ENCODE results near the gene VWF. TPM values are rescaled to one million over a fixed set of nuclear protein-coding genes. Genes with fewer than 3 reads are reported as not detected.

The VWF gene
- total and polyA plus RNA-seq, 2 of the 4 experiments (the other 2 are of a cell fraction): under 0.01 to 0.09 TPM

DNA sequence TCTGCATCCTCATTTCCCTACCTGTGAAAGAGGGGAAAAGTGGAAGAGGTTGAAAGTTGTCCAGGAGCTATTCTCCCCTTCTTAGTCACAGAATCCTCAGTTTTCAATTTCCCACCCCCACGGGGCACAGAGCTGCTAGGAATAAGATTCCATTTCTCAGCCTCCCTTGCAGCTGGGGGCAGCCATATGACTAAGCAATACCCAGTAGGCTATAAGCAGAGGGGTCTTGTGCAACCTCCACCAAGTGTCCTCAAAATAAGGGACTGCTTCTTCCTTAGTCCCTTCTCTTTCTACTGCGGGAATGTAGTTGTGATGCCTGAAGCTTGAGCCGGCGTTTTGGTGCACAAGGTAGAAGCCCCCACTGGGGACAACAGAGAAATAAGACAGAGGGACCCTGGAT lies 40.9 kb downstream of the VWF start:
- Histone ChIP-seq H3K56ac (ENCODE audit: extremely low read depth, insufficient read depth, low read length) (no peak overlapping the region), H3K4me1 (ENCODE audit: control insufficient read depth, insufficient read depth, low read length) (peaks cover 14% of the 10 kb centered on the region), H2BK120ac (ENCODE audit: low read depth, low read length) (peak overlapping the region; percentile 90), H3K18ac (ENCODE audit: low read depth, low read length) (no peak overlapping the region), H4K5ac (ENCODE audit: low read depth, low read length) (no peak overlapping the region), H3K9ac (ENCODE audit: low read depth, low read length) (no peak overlapping the region), H3K4me3 (ENCODE audit: insufficient read depth, low read depth, low read length) (no peak overlapping the region), H2AK5ac (ENCODE audit: low read depth, low read length) (peak overlapping the region; percentile 12; the same call in 1 of the 2 replicates), H2AFZ (replicated peaks; ENCODE audit: low read length, poor library complexity) (no peak overlapping the region), H3K9me3 (ENCODE audit: control insufficient read depth, insufficient read depth, low read length) (no peaks in the 10 kb centered on the region), H2BK15ac (ENCODE audit: low read depth, low read length) (no peak overlapping the region), H2AK9ac (replicated peaks; ENCODE audit: low read depth, low read length, poor library complexity) (no peak overlapping the region), H4K8ac (ENCODE audit: low read depth in 2 of 2, low read length in 2 of 2) (0 out of 4 replicates have a peak overlapping the region, but pooled peaks of 1 of the 2 experiments have one; percentile 2), H3K14ac (replicated peaks; ENCODE audit: low read depth, low read length) (peak overlapping the region; percentile 86; the same call in 1 of the 2 replicates), H3K9me1 (ENCODE audit: insufficient read depth, low read length) (peaks cover 24% of the 10 kb centered on the region), H2BK20ac (ENCODE audit: low read depth, low read length) (peak overlapping the region; percentile 90), H4K20me1 (ENCODE audit: insufficient read depth, low read length) (no peaks in the 10 kb centered on the region), H3K23ac (ENCODE audit: low read depth, low read length) (peak overlapping the region; percentile 81), H4K91ac (ENCODE audit: insufficient read depth, low read depth, low read length) (no peak overlapping the region), H2BK5ac (ENCODE audit: low read depth, low read length, poor library complexity, severe bottlenecking) (no peak overlapping the region), H3K4ac (ENCODE audit: low read depth, low read length) (peak overlapping the region; percentile 91), H3K79me1 (ENCODE audit: low read depth in 1 of 2, low read length in 2 of 2) (no peaks in the 10 kb centered on the region), H3K36me3 (ENCODE audit: control insufficient read depth, insufficient read depth, low read length) (no peaks in the 10 kb centered on the region), H3K4me2 (ENCODE audit: low read depth, low read length) (no peak overlapping the region), H3K27me3 (ENCODE audit: control insufficient read depth, insufficient read depth, low read length) (no peaks in the 10 kb centered on the region), H3K27ac (ENCODE audit: insufficient read depth, low read length) (no peak overlapping the region)
- DNase-seq: no peak
- POLR2A ChIA-PET (ENCODE audit: unreplicated experiment): interaction anchor here (0.5 kb wide), 1 partner anchor 193 kb away, joined by 3 read pairs; no protein-coding TSS in a partner anchor
- CTCF ChIA-PET: no interaction called here
- dilution Hi-C loops (cut with HindIII; ENCODE audit: low sequenced_read_pairs, unreplicated experiment): no loop called here
- intact Hi-C loops (cut with micrococcal nuclease): no loop called here
- no peak for ATAC-seq (ENCODE audit: low read depth)
- TF ChIP-seq CEBPB (IDR thresholded peaks at IDR 0.05; ENCODE audit: low read depth, low read length) (peak; percentile 78), MXI1 (IDR thresholded peaks at IDR 0.05; ENCODE audit: borderline replicate concordance, low read depth, low read length) (no peak), RCOR1 (IDR thresholded peaks at IDR 0.05; ENCODE audit: insufficient replicate concordance, low read length) (no peak), MAFK (IDR thresholded peaks at IDR 0.05; ENCODE audit: low read depth, low read length) (no peak)
- TF ChIP-seq, protein P1, sequence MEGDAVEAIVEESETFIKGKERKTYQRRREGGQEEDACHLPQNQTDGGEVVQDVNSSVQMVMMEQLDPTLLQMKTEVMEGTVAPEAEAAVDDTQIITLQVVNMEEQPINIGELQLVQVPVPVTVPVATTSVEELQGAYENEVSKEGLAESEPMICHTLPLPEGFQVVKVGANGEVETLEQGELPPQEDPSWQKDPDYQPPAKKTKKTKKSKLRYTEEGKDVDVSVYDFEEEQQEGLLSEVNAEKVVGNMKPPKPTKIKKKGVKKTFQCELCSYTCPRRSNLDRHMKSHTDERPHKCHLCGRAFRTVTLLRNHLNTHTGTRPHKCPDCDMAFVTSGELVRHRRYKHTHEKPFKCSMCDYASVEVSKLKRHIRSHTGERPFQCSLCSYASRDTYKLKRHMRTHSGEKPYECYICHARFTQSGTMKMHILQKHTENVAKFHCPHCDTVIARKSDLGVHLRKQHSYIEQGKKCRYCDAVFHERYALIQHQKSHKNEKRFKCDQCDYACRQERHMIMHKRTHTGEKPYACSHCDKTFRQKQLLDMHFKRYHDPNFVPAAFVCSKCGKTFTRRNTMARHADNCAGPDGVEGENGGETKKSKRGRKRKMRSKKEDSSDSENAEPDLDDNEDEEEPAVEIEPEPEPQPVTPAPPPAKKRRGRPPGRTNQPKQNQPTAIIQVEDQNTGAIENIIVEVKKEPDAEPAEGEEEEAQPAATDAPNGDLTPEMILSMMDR (conservative IDR thresholded peaks at IDR 0.05; ENCODE audit: low read depth, low read length): no peak
- no TSS peak for BruUV-seq (replicated peaks)
- in situ Hi-C loops (cut with MboI; ENCODE audit: low sequenced_read_pairs): no loop called here
- no CpG with 5 or more reads among the region's 4 CpGs for WGBS, 2 experiments (ENCODE audit: extremely low coverage in 2 of 2, insufficient read length in 1 of 2)

Measured in IMR-90 (cell line).